HG03066 (cell line): ENCODE measurements around the gene CFAP61.

Experiments
- ATAC-seq: cut with Tn5 transposase; IDR thresholded peaks from one replicate; pipeline ENCODE4 v1.9.1; 2021; ENCODE audit warnings: low read depth; ENCODE audit not compliant: unreplicated experiment

CFAP61 gene

GRCh38 chr20:20265210-20265609 lies 212.9 kb downstream of the CFAP61 start:
- no peak for ATAC-seq

- ATAC-seq = no peak
These were observed 214.2 kb downstream of the CFAP61 start for GRCh38 chr20:20266552-20266951.

- ATAC-seq = no peak
These were observed 215.5 kb downstream of the CFAP61 start for GRCh38 chr20:20267685-20268370.

GRCh38 chr20:20271271-20271670 lies 218.9 kb downstream of the CFAP61 start:
- ATAC-seq = no peak

GRCh38 chr20:20272686-20273085 lies 220.4 kb downstream of the CFAP61 start:
- ATAC-seq = no peak

GRCh38 chr20:20273286-20273685 lies 221.0 kb downstream of the CFAP61 start:
- no peak for ATAC-seq

GRCh38 chr20:20274821-20275220 lies 222.5 kb downstream of the CFAP61 start:
- no peak for ATAC-seq

GRCh38 chr20:20275636-20276035 lies 223.3 kb downstream of the CFAP61 start:
- no peak for ATAC-seq

- ATAC-seq = no peak
These were observed 224.6 kb downstream of the CFAP61 start for GRCh38 chr20:20276811-20277530.

GRCh38 chr20:20277894-20278335 lies 225.6 kb downstream of the CFAP61 start:
- no peak for ATAC-seq

- no peak for ATAC-seq
These were observed 233.7 kb downstream of the CFAP61 start for GRCh38 chr20:20286061-20286460.

GRCh38 chr20:20289331-20289730 lies 237.0 kb downstream of the CFAP61 start:
- ATAC-seq = no peak

- ATAC-seq = no peak
These were observed 240.1 kb downstream of the CFAP61 start for GRCh38 chr20:20292472-20292871.

GRCh38 chr20:20293141-20293540 lies 240.8 kb downstream of the CFAP61 start:
- no peak for ATAC-seq

- no peak for ATAC-seq
These were observed 241.5 kb downstream of the CFAP61 start for GRCh38 chr20:20293691-20294385.

GRCh38 chr20:20295621-20296498 lies 243.5 kb downstream of the CFAP61 start:
- no peak for ATAC-seq

GRCh38 chr20:20297181-20297580 lies 244.8 kb downstream of the CFAP61 start:
- no peak for ATAC-seq

- no peak for ATAC-seq
These were observed 245.4 kb downstream of the CFAP61 start for GRCh38 chr20:20297752-20298151.

- ATAC-seq = no peak
These were observed 247.6 kb downstream of the CFAP61 start for GRCh38 chr20:20299904-20300303.

GRCh38 chr20:20303320-20303719 lies 251.0 kb downstream of the CFAP61 start:
- ATAC-seq = no peak

GRCh38 chr20:20303742-20304141 lies 251.4 kb downstream of the CFAP61 start:
- ATAC-seq = no peak
